GM12892 (cell line): ENCODE data around the gene ANXA6.

Source experiments
- POLR2A ChIP-seq: IDR thresholded peaks from 2 replicates; pipeline ENCODE4 v1.6.1; 2011; ENCODE audit warnings: low read depth, low read length, control low read depth
- POLR2AphosphoS5 ChIP-seq: IDR thresholded peaks from 2 replicates; pipeline ENCODE4 v1.6.1; 2011; ENCODE audit warnings: low read depth, low read length, control low read depth
- TAF1 ChIP-seq: IDR thresholded peaks from 2 replicates; pipeline ENCODE4 v1.6.1; 2011; ENCODE audit warnings: low read depth, mild to moderate bottlenecking, control low read depth, low read length, borderline replicate concordance

DNA sequence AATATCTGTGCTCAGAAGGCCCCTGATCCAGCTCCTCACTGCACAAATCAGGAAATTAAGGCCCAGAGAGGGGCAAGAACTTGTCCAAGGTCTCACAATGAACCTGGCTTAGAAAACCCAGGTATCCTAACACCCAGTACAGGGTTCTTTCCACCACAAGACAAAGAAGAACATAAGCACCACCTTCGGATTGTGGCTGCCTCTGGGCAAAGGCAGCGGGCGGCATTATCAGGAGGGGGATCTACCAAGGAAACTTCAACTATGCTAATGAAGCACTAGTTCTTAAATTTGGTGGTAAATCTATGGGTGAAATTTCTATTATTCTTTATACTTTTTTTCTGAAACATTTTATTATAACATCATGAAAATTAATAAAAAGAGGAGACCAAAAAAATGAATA, 17.9 kb downstream of the ANXA6 start:
- no peak for TF ChIP-seq POLR2AphosphoS5
- no peak for TF ChIP-seq POLR2A
- no peak for TF ChIP-seq TAF1
